IMR-90 (cell line): ENCODE data around the gene RUNX1.
"Not testable (repeated sequence)": the region's sequence is repeated elsewhere in the genome, so short reads cannot be mapped to it uniquely, and the experiment has no call there.

Source experiments
- CTCF ChIP-seq: conservative IDR thresholded peaks from 2 replicates; pipeline ENCODE4 v1.5.1; 2012; ENCODE audit warnings: mild to moderate bottlenecking, low read depth, low read length, improper control_type of control experiment
- FOS ChIP-seq: fragments of 150-350 bp; IDR thresholded peaks from 2 replicates; pipeline ENCODE4 v1.6.1; 2016; ENCODE audit warnings: low read depth, low read length
- MAFK ChIP-seq: IDR thresholded peaks from 2 replicates; pipeline ENCODE4 v1.6.1; 2012; ENCODE audit warnings: low read depth, low read length, improper control_type of control experiment
- POLR2A ChIP-seq: IDR thresholded peaks from 2 replicates; pipeline ENCODE4 v1.6.1; 2012; ENCODE audit warnings: mild to moderate bottlenecking, low read depth, low read length
- RFX5 ChIP-seq: IDR thresholded peaks from 2 replicates; pipeline ENCODE4 v1.8.0; 2012; ENCODE audit warnings: low read depth, mild to moderate bottlenecking, low read length, moderate library complexity
- USF2 ChIP-seq: fragments of 150-350 bp; IDR thresholded peaks from 2 replicates; pipeline ENCODE4 v1.6.1; 2017; ENCODE audit warnings: mild to moderate bottlenecking, antibody characterized with exemption, low read length, low read depth

GRCh38 chr21:34951868-34952267 is 97.2 kb downstream of the RUNX1 start:
- TF ChIP-seq CTCF, POLR2A, USF2, RFX5, MAFK, FOS: not testable (repeated sequence)
